ENCODE results near the gene RNASEH2B.
A peak's percentile ranks its signal among the peaks of the same experiment; 100 is the strongest.

Gene RNASEH2B

GRCh38 chr13:50898338-50898737, 11.3 kb upstream of the RNASEH2B start:
- no peak overlapping the region for H3K4me3 ChIP-seq (ENCODE audit: low read depth in 1 of 2, low read length in 2 of 2)
- H3K36me3 ChIP-seq (ENCODE audit: insufficient read depth, low read length): no peaks in the 10 kb centered on the region
- peaks cover 52% of the 10 kb centered on the region for H3K4me1 ChIP-seq (ENCODE audit: insufficient read depth, low read length)
- H3K79me2 ChIP-seq (ENCODE audit: insufficient read depth, low read length): peaks cover 7% of the 10 kb centered on the region; the same call in 1 of the 2 replicates
- no peak overlapping the region for H3K4me2 ChIP-seq (ENCODE audit: insufficient read depth, low read length)
- H3K27ac ChIP-seq (ENCODE audit: low read length): 0 out of 2 replicates have a peak overlapping the region, but pooled peaks have one; percentile 23
- no peak for DNase-seq
- H3K27me3 ChIP-seq (ENCODE audit: insufficient read depth, low read length, poor library complexity): no peaks in the 10 kb centered on the region
- no peak overlapping the region for H3K9ac ChIP-seq (ENCODE audit: low read depth, low read length)
- no peak for ATAC-seq (ENCODE audit: insufficient read depth, low read depth)
- no peaks in the 10 kb centered on the region for H4K20me1 ChIP-seq (ENCODE audit: insufficient read depth, low read length)
- H2AFZ ChIP-seq (ENCODE audit: low read depth, low read length): no peak overlapping the region
- TF ChIP-seq EZH2 (IDR thresholded peaks at IDR 0.05; ENCODE audit: borderline replicate concordance, low read depth, low read length, severe bottlenecking) (no peak), CTCF (IDR thresholded peaks at IDR 0.05; ENCODE audit: borderline replicate concordance, extremely low read depth, low read length, poor library complexity, severe bottlenecking) (no peak)
- no peaks in the 10 kb centered on the region for H3K9me3 ChIP-seq (ENCODE audit: insufficient read depth, low read length, severe bottlenecking)

GRCh38 chr13:50901701-50902100, 7.9 kb upstream of the RNASEH2B start:
- no peaks in the 10 kb centered on the region for H3K79me2 ChIP-seq (ENCODE audit: insufficient read depth, low read length)
- H3K4me1 ChIP-seq (ENCODE audit: insufficient read depth, low read length): peaks cover 18% of the 10 kb centered on the region
- no peaks in the 10 kb centered on the region for H3K9me3 ChIP-seq (ENCODE audit: insufficient read depth, low read length, severe bottlenecking)
- no peaks in the 10 kb centered on the region for H3K36me3 ChIP-seq (ENCODE audit: insufficient read depth, low read length)
- no peak for DNase-seq
- TF ChIP-seq CTCF (IDR thresholded peaks at IDR 0.05; ENCODE audit: borderline replicate concordance, extremely low read depth, low read length, poor library complexity, severe bottlenecking): no peak
- no peak for TF ChIP-seq EZH2 (IDR thresholded peaks at IDR 0.05; ENCODE audit: borderline replicate concordance, low read depth, low read length, severe bottlenecking)
- H3K4me3 ChIP-seq (ENCODE audit: low read depth in 1 of 2, low read length in 2 of 2): no peak overlapping the region
- H3K4me2 ChIP-seq (ENCODE audit: insufficient read depth, low read length): no peak overlapping the region
- H2AFZ ChIP-seq (ENCODE audit: low read depth, low read length): 0 out of 2 replicates have a peak overlapping the region, but pooled peaks have one; percentile 13
- no peak for ATAC-seq (ENCODE audit: insufficient read depth, low read depth)
- H3K27me3 ChIP-seq (ENCODE audit: insufficient read depth, low read length, poor library complexity): no peaks in the 10 kb centered on the region
- H4K20me1 ChIP-seq (ENCODE audit: insufficient read depth, low read length): no peaks in the 10 kb centered on the region
- peak overlapping the region; percentile 21; the same call in 1 of the 2 replicates for H3K27ac ChIP-seq (ENCODE audit: low read length)
- H3K9ac ChIP-seq (ENCODE audit: low read depth, low read length): no peak overlapping the region

GRCh38 chr13:50905256-50905655, 4.3 kb upstream of the RNASEH2B start:
- Histone ChIP-seq H3K27me3 (ENCODE audit: insufficient read depth, low read length, poor library complexity) (no peaks in the 10 kb centered on the region), H2AFZ (ENCODE audit: low read depth, low read length) (no peak overlapping the region), H3K4me3 (ENCODE audit: low read depth in 1 of 2, low read length in 2 of 2) (no peak overlapping the region), H3K4me2 (ENCODE audit: insufficient read depth, low read length) (no peak overlapping the region), H3K36me3 (ENCODE audit: insufficient read depth, low read length) (peaks cover 2% of the 10 kb centered on the region; the same call in 1 of the 2 replicates), H3K79me2 (ENCODE audit: insufficient read depth, low read length) (peaks cover 13% of the 10 kb centered on the region), H3K9me3 (ENCODE audit: insufficient read depth, low read length, severe bottlenecking) (no peaks in the 10 kb centered on the region), H3K4me1 (ENCODE audit: insufficient read depth, low read length) (peaks cover 35% of the 10 kb centered on the region), H3K9ac (ENCODE audit: low read depth, low read length) (no peak overlapping the region), H3K27ac (ENCODE audit: low read length) (0 out of 2 replicates have a peak overlapping the region, but pooled peaks have one; percentile 5), H4K20me1 (ENCODE audit: insufficient read depth, low read length) (no peaks in the 10 kb centered on the region)
- no peak for TF ChIP-seq CTCF (IDR thresholded peaks at IDR 0.05; ENCODE audit: borderline replicate concordance, extremely low read depth, low read length, poor library complexity, severe bottlenecking)
- no peak for TF ChIP-seq EZH2 (IDR thresholded peaks at IDR 0.05; ENCODE audit: borderline replicate concordance, low read depth, low read length, severe bottlenecking)
- ATAC-seq (ENCODE audit: insufficient read depth, low read depth) (no peak), DNase-seq (no peak)

Measured in DND-41 (cell line).